Peyer's patch (tissue), 4 donors: ENCODE results near the gene EP400. TPM values are rescaled to one million over a fixed set of nuclear protein-coding genes. Genes with fewer than 3 reads are reported as not detected.

Experiments
- DNase-seq, 3 donors: peaks; one replicate each; pipeline ENCODE4 v3.0.0-alpha.2; 2017 to 2019
- H3K27ac ChIP-seq, 4 donors: fragments of 200-600 bp; sonication (generic); one replicate each; pipeline ENCODE4 v1.5.1; 2016 to 2019
- H3K27me3 ChIP-seq, 2 donors: fragments of 200-600 bp; sonication (generic); one replicate each; pipeline ENCODE4 v1.5.1; 2019
- H3K36me3 ChIP-seq, 3 donors: fragments of 200-600 bp; sonication (generic); one replicate each; pipeline ENCODE4 v1.5.1; 2016 to 2019
- H3K4me1 ChIP-seq, 4 donors: fragments of 200-600 bp; sonication (generic); one replicate each; pipeline ENCODE4 v1.5.1; 2016 to 2019
- H3K4me3 ChIP-seq, 4 donors: fragments of 200-600 bp; sonication (generic); 1 replicate in 3 of 4; 2 replicates in 1 of 4; pipeline ENCODE4 v1.5.1; 2016 to 2019; ENCODE audit warnings: mild to moderate bottlenecking in 1 of 4
- H3K9me3 ChIP-seq, 4 donors: fragments of 200-600 bp; sonication (generic); one replicate each; pipeline ENCODE4 v1.5.1; 2016 to 2019; ENCODE audit warnings: mild to moderate bottlenecking in 1 of 4
- POLR2A ChIP-seq, 2 donors: fragments of 450-650 bp; IDR thresholded peaks; one replicate each; pipeline ENCODE4 v1.5.1; 2017; ENCODE audit warnings: antibody characterized with exemption in 2 of 2, mild to moderate bottlenecking in 2 of 2, moderate library complexity in 2 of 2
- total RNA-seq, 4 donors: library from RNA; depleted of rRNA; stranded (reverse); fragments of >200 nt; gene quantifications; one replicate each; pipeline ENCODE4 v1.1.0, GENCODE V29; 2016
- TF ChIP-seq, protein P1 (sequence below), 6 experiments: fragments of 450-650 bp in 4 of 6; fragments of 200-600 bp in 2 of 6; sonication (generic) in 1 of 6; IDR thresholded peaks; one replicate each; pipeline ENCODE4 v1.5.1; 2017 to 2019; ENCODE audit warnings: antibody characterized with exemption in 6 of 6, mild to moderate bottlenecking in 3 of 6, moderate library complexity in 1 of 6

Gene EP400
- total RNA-seq, 4 donors from 2014 or later = 22.1 to 60.2 (median 49.2) TPM

DNA sequence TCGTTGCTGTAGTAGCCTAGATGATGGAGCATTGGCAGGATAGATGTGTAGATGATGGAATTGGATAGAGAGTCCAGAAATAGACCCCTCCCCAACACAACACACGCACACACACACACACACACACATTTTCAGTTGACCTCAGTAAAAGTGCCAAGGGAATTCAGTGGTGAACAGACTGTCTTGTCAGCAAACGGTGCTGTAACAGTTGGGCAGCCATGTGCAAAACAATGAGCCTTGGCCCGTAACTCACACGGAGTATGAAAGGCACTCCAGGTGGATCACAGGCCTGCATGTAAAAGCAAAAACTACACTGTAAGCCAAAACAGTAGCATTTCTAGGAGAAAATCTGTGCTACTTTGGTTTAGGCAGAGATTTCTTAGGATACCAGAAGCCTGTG, 106.6 kb downstream of the EP400 start:
- no peaks in the 10 kb centered on the region for H3K9me3 ChIP-seq
- H3K36me3 ChIP-seq = peaks cover 0 to 84% (median 0%) of the 10 kb centered on the region in 3 donors

DNA sequence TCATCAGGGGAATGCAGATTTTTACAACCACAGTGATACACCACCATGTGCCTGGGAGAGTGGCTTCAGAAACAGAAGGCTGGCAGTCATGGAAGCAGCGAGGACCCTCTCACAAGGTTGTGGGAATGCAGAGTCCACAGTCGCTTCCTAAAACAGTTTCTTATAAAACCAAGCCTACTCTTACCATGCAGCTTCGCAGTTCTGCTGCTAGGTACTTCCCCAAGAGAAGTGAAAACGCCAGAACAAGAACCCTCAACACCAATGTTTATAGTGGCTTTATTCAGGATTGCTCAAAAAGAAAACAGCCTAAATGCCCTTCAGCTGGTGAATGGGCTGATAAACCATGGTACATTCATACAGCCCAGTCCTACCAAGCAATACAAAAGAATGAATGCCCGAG, 107.2 kb downstream of the EP400 start:
- TF ChIP-seq, protein P1, sequence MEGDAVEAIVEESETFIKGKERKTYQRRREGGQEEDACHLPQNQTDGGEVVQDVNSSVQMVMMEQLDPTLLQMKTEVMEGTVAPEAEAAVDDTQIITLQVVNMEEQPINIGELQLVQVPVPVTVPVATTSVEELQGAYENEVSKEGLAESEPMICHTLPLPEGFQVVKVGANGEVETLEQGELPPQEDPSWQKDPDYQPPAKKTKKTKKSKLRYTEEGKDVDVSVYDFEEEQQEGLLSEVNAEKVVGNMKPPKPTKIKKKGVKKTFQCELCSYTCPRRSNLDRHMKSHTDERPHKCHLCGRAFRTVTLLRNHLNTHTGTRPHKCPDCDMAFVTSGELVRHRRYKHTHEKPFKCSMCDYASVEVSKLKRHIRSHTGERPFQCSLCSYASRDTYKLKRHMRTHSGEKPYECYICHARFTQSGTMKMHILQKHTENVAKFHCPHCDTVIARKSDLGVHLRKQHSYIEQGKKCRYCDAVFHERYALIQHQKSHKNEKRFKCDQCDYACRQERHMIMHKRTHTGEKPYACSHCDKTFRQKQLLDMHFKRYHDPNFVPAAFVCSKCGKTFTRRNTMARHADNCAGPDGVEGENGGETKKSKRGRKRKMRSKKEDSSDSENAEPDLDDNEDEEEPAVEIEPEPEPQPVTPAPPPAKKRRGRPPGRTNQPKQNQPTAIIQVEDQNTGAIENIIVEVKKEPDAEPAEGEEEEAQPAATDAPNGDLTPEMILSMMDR (IDR thresholded peaks at IDR 0.05) = no peak
- TF ChIP-seq POLR2A (IDR thresholded peaks at IDR 0.05) = no peak
- H3K27ac ChIP-seq = no peak overlapping the region
- H3K9me3 ChIP-seq = no peaks in the 10 kb centered on the region
- DNase-seq = no peak
- no peaks in the 10 kb centered on the region for H3K27me3 ChIP-seq
- H3K4me3 ChIP-seq = no peak overlapping the region
- no peaks in the 10 kb centered on the region for H3K4me1 ChIP-seq
- peaks cover 0 to 86% (median 0%) of the 10 kb centered on the region in 3 donors for H3K36me3 ChIP-seq

More for the DNA sequence above, 106.6 kb downstream of the EP400 start:
- Histone ChIP-seq H3K4me3 (no peak overlapping the region), H3K4me1 (no peaks in the 10 kb centered on the region), H3K27me3 (no peaks in the 10 kb centered on the region), H3K27ac (no peak overlapping the region)
- TF ChIP-seq, protein P1 (IDR thresholded peaks at IDR 0.05) = no peak
- no peak for TF ChIP-seq POLR2A (IDR thresholded peaks at IDR 0.05)
- no peak for DNase-seq

GRCh38 chr12:132057691-132058090, 107.9 kb downstream of the EP400 start:
- no peaks in the 10 kb centered on the region for H3K4me1 ChIP-seq
- H3K36me3 ChIP-seq = peaks cover 0 to 87% (median 0%) of the 10 kb centered on the region in 3 donors
- no peaks in the 10 kb centered on the region for H3K9me3 ChIP-seq
- DNase-seq = no peak
- TF ChIP-seq, protein P1 (IDR thresholded peaks at IDR 0.05) = no peak
- TF ChIP-seq POLR2A (IDR thresholded peaks at IDR 0.05) = no peak
- H3K27ac ChIP-seq = no peak overlapping the region
- H3K4me3 ChIP-seq = no peak overlapping the region
- no peaks in the 10 kb centered on the region for H3K27me3 ChIP-seq

DNA sequence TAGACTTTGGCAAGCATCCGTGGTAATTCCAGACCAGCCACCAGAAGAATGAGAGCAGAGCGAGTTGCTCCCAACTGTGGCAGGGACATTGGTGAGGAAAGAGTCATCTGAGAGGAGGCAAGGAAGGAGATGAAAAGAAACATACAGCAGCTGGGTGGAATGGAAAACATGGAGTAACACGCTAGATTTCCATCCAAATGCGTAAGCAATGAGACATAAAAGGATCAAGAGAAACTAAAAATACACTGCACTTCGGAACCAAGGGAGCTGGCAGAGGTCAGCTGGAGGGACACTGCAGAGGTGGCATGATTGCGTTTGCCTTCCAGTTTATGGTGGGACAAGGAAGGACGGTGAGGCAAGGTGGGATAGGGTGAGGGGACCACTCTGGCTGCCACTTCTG, 111.5 kb downstream of the EP400 start:
- DNase-seq = no peak
- no peaks in the 10 kb centered on the region for H3K27me3 ChIP-seq
- no peaks in the 10 kb centered on the region for H3K4me1 ChIP-seq
- H3K4me3 ChIP-seq = no peak overlapping the region
- H3K9me3 ChIP-seq = no peaks in the 10 kb centered on the region
- TF ChIP-seq POLR2A (IDR thresholded peaks at IDR 0.05) = no peak
- TF ChIP-seq, protein P1 (IDR thresholded peaks at IDR 0.05) = no peak
- no peak overlapping the region for H3K27ac ChIP-seq
- H3K36me3 ChIP-seq = peaks cover 0 to 81% (median 0%) of the 10 kb centered on the region in 3 donors

- Histone ChIP-seq H3K4me3 (no peak overlapping the region), H3K9me3 (no peaks in the 10 kb centered on the region), H3K4me1 (peaks cover 0 to 5% (median 2%) of the 10 kb centered on the region in 4 donors), H3K36me3 (peaks cover 0 to 81% (median 0%) of the 10 kb centered on the region in 3 donors), H3K27ac (no peak overlapping the region), H3K27me3 (no peaks in the 10 kb centered on the region)
- no peak for DNase-seq
- TF ChIP-seq, protein P1 (IDR thresholded peaks at IDR 0.05) = no peak
- no peak for TF ChIP-seq POLR2A (IDR thresholded peaks at IDR 0.05)
Measured at GRCh38 chr12:132061641-132062430, 112.1 kb downstream of the EP400 start.
